ENCODE measurements around the gene ELOVL6. TPM values are rescaled to one million over a fixed set of nuclear protein-coding genes. Genes with fewer than 3 reads are reported as not detected.

The ELOVL6 gene
- total RNA-seq, 1 donor from 2014 or later: 25.5 TPM

DNA sequence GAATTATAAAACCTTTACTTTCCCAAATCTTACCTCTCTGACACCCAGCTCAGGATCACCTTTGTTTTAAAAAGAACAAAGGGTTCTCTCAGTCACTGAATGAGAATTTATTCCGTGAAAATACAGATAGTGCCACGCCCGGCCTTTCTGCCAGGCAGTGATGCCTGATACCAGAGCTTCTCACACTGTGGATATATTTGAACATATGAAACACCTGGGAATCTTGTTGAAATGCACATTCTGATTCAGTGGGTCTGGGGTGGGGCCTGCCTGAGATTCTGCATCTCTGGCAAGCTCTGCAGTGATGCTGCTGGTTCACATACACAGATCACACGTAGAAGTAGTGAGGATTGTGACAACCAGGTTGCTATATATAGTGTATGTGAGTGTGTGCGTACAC is 46.0 kb downstream of the ELOVL6 start:
- no peak for DNase-seq (ENCODE audit: low read depth)
- H3K27me3 ChIP-seq (ENCODE audit: insufficient read depth, low read length): no peaks in the 10 kb centered on the region
- H3K9me3 ChIP-seq (ENCODE audit: insufficient read depth, low read depth, low read length): no peaks in the 10 kb centered on the region
- H3K27ac ChIP-seq (ENCODE audit: low read depth, low read length): no peak overlapping the region
- no peak overlapping the region for H2AFZ ChIP-seq (ENCODE audit: low read depth, low read length)
- H3K9ac ChIP-seq (ENCODE audit: low read length): no peak overlapping the region
- Mint-ChIP-seq H3K4me3 (ENCODE audit: unreplicated experiment) (no peak overlapping the region), H3K27me3 (ENCODE audit: low read depth, unreplicated experiment) (no peaks in the 10 kb centered on the region), H3K9me3 (ENCODE audit: unreplicated experiment) (no peaks in the 10 kb centered on the region), H3K36me3 (ENCODE audit: low read depth, unreplicated experiment) (peaks cover 4% of the 10 kb centered on the region), H3K27ac (ENCODE audit: unreplicated experiment) (no peak overlapping the region), H3K4me1 (ENCODE audit: low read depth, unreplicated experiment) (peaks cover 7% of the 10 kb centered on the region)
- FAIRE-seq: no peak
- H3K36me3 ChIP-seq (ENCODE audit: insufficient read depth, low read length): no peaks in the 10 kb centered on the region
- H4K20me1 ChIP-seq (ENCODE audit: insufficient read depth, low read length): no peaks in the 10 kb centered on the region
- TF ChIP-seq, protein P1, sequence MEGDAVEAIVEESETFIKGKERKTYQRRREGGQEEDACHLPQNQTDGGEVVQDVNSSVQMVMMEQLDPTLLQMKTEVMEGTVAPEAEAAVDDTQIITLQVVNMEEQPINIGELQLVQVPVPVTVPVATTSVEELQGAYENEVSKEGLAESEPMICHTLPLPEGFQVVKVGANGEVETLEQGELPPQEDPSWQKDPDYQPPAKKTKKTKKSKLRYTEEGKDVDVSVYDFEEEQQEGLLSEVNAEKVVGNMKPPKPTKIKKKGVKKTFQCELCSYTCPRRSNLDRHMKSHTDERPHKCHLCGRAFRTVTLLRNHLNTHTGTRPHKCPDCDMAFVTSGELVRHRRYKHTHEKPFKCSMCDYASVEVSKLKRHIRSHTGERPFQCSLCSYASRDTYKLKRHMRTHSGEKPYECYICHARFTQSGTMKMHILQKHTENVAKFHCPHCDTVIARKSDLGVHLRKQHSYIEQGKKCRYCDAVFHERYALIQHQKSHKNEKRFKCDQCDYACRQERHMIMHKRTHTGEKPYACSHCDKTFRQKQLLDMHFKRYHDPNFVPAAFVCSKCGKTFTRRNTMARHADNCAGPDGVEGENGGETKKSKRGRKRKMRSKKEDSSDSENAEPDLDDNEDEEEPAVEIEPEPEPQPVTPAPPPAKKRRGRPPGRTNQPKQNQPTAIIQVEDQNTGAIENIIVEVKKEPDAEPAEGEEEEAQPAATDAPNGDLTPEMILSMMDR (IDR thresholded peaks at IDR 0.05; ENCODE audit: insufficient read depth, low read depth, low read length): no peak
- TF ChIP-seq EZH2 (IDR thresholded peaks at IDR 0.05; ENCODE audit: insufficient read depth, low read length): no peak
- peaks cover 6% of the 10 kb centered on the region for H3K4me1 ChIP-seq (ENCODE audit: insufficient read depth, low read length)
- H3K79me2 ChIP-seq (ENCODE audit: insufficient read depth, low read length): peaks cover 2% of the 10 kb centered on the region
- H3K4me3 ChIP-seq (ENCODE audit: insufficient read depth, low read depth, low read length): no peak overlapping the region
- H3K4me2 ChIP-seq (ENCODE audit: low read length): no peak overlapping the region

DNA sequence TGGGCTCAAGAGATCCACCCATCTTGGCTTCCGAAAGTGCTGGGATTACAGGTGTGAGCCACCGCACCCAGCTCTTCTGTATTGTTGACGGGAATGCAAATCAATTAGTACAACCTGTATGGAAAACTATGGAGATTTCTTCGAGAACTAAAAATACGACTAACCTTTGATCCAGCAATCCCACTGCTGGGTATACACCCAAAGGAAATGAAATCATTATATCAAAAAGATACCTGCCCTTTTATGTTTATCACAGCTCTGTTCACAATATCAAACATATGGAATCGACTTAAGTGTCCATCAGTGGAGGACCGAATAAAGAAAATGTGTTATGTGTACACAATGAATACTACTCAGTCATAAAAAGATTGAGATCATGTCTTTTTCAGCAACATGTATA is 49.3 kb downstream of the ELOVL6 start:
- H3K27ac ChIP-seq (ENCODE audit: low read depth, low read length): no peak overlapping the region
- Mint-ChIP-seq H3K4me1 (ENCODE audit: low read depth, unreplicated experiment) (peaks cover 6% of the 10 kb centered on the region), H3K36me3 (ENCODE audit: low read depth, unreplicated experiment) (peaks cover 7% of the 10 kb centered on the region), H3K27ac (ENCODE audit: unreplicated experiment) (no peak overlapping the region), H3K27me3 (ENCODE audit: low read depth, unreplicated experiment) (no peaks in the 10 kb centered on the region), H3K4me3 (ENCODE audit: unreplicated experiment) (no peak overlapping the region), H3K9me3 (ENCODE audit: unreplicated experiment) (no peaks in the 10 kb centered on the region)
- H2AFZ ChIP-seq (ENCODE audit: low read depth, low read length): no peak overlapping the region
- H3K4me3 ChIP-seq (ENCODE audit: insufficient read depth, low read depth, low read length): no peak overlapping the region
- H4K20me1 ChIP-seq (ENCODE audit: insufficient read depth, low read length): peaks cover 5% of the 10 kb centered on the region
- FAIRE-seq: no peak
- TF ChIP-seq, protein P1 (IDR thresholded peaks at IDR 0.05; ENCODE audit: insufficient read depth, low read depth, low read length): no peak
- no peak for TF ChIP-seq EZH2 (IDR thresholded peaks at IDR 0.05; ENCODE audit: insufficient read depth, low read length)
- no peaks in the 10 kb centered on the region for H3K79me2 ChIP-seq (ENCODE audit: insufficient read depth, low read length)
- no peaks in the 10 kb centered on the region for H3K27me3 ChIP-seq (ENCODE audit: insufficient read depth, low read length)
- H3K4me1 ChIP-seq (ENCODE audit: insufficient read depth, low read length): no peaks in the 10 kb centered on the region
- no peaks in the 10 kb centered on the region for H3K36me3 ChIP-seq (ENCODE audit: insufficient read depth, low read length)
- H3K9ac ChIP-seq (ENCODE audit: low read length): no peak overlapping the region
- no peak for DNase-seq (ENCODE audit: low read depth)
- H3K4me2 ChIP-seq (ENCODE audit: low read length): no peak overlapping the region
- H3K9me3 ChIP-seq (ENCODE audit: insufficient read depth, low read depth, low read length): no peaks in the 10 kb centered on the region

DNA sequence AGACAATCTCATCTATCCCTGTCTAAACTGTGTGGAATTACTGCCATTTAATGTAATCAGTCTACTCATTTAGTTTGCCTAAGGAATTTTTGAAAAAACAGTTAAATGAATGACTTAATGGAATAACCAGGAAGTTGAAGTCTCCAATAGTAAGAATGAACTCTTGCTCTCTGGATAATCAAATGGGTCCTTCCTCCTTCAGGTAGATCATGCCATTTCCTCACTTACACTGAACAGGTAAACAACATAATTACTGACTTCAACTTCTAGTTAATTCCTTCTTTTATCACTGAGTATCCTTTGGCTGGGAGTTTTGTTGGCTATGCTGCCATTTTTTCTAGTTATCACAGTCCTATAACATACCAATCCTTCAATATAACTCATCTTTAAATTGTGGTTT is 56.0 kb downstream of the ELOVL6 start:
- FAIRE-seq: no peak
- no peaks in the 10 kb centered on the region for H3K4me1 ChIP-seq (ENCODE audit: insufficient read depth, low read length)
- TF ChIP-seq, protein P1 (IDR thresholded peaks at IDR 0.05; ENCODE audit: insufficient read depth, low read depth, low read length): no peak
- no peak for TF ChIP-seq EZH2 (IDR thresholded peaks at IDR 0.05; ENCODE audit: insufficient read depth, low read length)
- Mint-ChIP-seq H3K27me3 (ENCODE audit: low read depth, unreplicated experiment) (no peaks in the 10 kb centered on the region), H3K36me3 (ENCODE audit: low read depth, unreplicated experiment) (peaks cover 5% of the 10 kb centered on the region), H3K4me3 (ENCODE audit: unreplicated experiment) (no peak overlapping the region), H3K9me3 (ENCODE audit: unreplicated experiment) (no peaks in the 10 kb centered on the region), H3K4me1 (ENCODE audit: low read depth, unreplicated experiment) (peaks cover 8% of the 10 kb centered on the region), H3K27ac (ENCODE audit: unreplicated experiment) (no peak overlapping the region)
- peaks cover 5% of the 10 kb centered on the region for H4K20me1 ChIP-seq (ENCODE audit: insufficient read depth, low read length)
- no peaks in the 10 kb centered on the region for H3K9me3 ChIP-seq (ENCODE audit: insufficient read depth, low read depth, low read length)
- peaks cover 5% of the 10 kb centered on the region for H3K79me2 ChIP-seq (ENCODE audit: insufficient read depth, low read length)
- no peak overlapping the region for H2AFZ ChIP-seq (ENCODE audit: low read depth, low read length)
- no peak for DNase-seq (ENCODE audit: low read depth)
- no peak overlapping the region for H3K4me3 ChIP-seq (ENCODE audit: insufficient read depth, low read depth, low read length)
- H3K4me2 ChIP-seq (ENCODE audit: low read length): no peak overlapping the region
- no peak overlapping the region for H3K27ac ChIP-seq (ENCODE audit: low read depth, low read length)
- no peaks in the 10 kb centered on the region for H3K27me3 ChIP-seq (ENCODE audit: insufficient read depth, low read length)
- no peak overlapping the region for H3K9ac ChIP-seq (ENCODE audit: low read length)
- no peaks in the 10 kb centered on the region for H3K36me3 ChIP-seq (ENCODE audit: insufficient read depth, low read length)
